Measurements from ENCODE around the gene FAAH.

DNA sequence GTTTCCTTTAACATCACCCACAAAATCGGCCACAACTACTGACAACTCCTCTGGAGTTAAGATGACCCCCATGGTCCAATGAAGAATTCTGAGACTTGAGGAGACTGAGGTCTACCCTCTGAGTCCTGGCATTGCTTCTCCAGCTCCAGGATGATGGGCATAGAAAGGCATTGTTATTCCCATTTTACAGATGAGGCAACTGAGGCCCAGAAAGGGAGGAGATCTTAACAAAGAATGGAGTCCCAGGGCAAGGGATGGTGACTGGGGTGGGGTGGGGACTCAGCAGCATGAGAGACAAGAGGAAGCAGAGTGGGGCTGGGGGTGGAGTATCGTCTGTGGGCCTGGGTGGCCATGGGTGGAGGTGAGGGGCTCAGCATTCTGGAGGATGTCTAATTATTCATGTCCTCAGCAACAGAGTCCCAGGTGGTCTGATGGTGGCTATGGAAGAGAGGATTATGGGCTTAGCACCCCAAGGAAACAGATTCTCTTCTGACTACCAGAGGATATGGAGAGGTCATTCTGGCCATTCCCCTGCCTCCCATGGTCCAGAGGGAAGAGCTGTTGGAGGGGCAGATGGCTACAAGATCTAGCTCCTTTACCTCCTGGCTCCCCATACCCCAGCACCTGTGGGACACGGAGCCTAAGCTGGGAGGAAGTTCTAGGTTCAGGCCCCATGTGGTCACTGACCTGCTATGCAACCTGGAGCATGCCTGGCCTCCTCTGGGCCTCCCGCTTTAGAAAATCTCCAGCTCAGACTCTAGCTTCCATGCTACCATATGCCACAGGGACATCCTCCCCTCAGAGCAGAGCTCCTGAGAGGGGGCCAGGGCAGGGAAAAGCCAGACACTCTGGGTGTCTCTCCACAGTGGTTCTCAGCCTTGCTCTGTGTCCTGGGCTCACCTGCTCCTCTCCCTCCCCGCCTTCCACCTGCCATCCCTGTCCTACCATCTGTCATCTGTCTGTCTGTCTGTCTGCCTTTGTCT is 58.1 kb downstream of the FAAH start:
- TF ChIP-seq, protein P1, sequence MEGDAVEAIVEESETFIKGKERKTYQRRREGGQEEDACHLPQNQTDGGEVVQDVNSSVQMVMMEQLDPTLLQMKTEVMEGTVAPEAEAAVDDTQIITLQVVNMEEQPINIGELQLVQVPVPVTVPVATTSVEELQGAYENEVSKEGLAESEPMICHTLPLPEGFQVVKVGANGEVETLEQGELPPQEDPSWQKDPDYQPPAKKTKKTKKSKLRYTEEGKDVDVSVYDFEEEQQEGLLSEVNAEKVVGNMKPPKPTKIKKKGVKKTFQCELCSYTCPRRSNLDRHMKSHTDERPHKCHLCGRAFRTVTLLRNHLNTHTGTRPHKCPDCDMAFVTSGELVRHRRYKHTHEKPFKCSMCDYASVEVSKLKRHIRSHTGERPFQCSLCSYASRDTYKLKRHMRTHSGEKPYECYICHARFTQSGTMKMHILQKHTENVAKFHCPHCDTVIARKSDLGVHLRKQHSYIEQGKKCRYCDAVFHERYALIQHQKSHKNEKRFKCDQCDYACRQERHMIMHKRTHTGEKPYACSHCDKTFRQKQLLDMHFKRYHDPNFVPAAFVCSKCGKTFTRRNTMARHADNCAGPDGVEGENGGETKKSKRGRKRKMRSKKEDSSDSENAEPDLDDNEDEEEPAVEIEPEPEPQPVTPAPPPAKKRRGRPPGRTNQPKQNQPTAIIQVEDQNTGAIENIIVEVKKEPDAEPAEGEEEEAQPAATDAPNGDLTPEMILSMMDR (IDR thresholded peaks at IDR 0.05): no peak
- TF ChIP-seq POLR2A (IDR thresholded peaks at IDR 0.05): no peak

Data from uterus (tissue), 2 donors.